Measurements from ENCODE around the gene WASHC3. TPM values are rescaled to one million over a fixed set of nuclear protein-coding genes. Genes with fewer than 3 reads are reported as not detected.
"Not testable (repeated sequence)": the region's sequence is repeated elsewhere in the genome, so short reads cannot be mapped to it uniquely, and the experiment has no call there.

The WASHC3 gene
- total RNA-seq, 1 donor from 2014 or later, result 55.6 TPM

DNA sequence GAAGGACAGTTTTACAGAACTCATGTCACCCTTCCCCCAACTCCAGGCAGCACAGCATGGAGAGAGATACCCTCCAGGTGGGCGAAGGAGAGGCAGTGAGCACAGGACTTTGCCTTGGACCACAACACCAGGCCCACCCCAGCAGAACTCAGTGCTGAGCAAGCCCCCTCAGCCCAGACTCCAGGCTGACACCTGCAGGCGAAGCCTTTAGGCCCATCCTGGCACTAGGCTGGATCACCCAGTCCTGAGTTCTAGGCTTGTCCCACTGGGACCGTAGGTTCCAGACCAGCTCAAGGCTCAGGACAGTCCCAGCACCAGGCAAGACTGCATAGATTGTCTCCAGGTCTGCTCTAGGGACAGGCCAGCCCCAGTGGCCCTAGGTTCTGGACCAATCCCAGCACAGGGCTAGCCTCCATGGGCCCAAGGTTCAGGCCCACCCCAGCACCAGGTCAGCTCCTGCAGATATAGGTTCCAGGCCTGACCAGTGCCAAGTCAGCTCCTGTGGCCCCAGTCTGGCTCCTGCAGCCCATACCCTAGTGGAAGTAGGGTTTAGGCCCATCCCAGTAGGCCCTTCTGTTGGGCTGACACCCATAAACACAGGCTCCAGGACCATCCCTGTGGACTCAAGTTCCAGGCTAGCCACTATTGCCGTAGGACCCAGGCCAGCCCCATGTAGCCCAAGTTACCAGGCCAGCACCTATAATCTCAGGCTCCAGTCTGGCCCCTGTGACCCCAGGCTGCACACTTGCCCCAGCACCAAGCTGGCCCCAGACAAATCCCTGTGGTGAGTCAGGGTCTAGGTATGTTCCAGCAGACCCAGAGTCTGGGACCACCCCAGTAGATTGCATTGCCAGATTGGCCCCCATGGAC lies 9.4 kb downstream of the WASHC3 start:
- intact Hi-C loops (cut with DNase I), result loop anchor here (5.0 kb wide), 1 partner anchor 465 kb away; no protein-coding TSS in a partner anchor
- ATAC-seq (peak; percentile 28), DNase-seq (ENCODE audit: low spot score) (no peak)

DNA sequence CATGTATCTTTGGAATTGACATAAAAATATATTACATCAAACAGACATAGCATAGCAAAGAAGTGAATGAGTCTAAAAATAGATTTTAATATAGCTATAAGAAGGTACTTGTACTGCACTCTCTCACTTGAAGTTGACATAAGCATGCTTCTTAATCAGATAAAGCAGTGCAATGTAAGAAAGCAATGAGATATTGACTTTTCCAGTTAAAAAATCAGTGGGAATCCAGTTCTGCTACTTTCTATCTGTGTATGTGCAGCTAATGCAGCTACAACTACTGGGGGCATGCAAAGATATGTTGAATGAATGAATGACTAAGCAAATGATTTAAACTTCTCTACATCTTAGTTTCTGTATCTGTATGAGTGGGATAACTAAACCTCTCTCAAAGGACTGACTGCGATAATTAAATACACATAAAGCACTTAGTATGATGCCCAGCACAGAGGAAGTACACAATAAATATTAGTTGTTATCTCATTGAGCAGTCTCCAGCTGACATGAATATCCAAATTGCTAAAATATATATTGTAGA lies 10.3 kb downstream of the WASHC3 start:
- DNase-seq (ENCODE audit: low spot score) (no peak), ATAC-seq (no peak)
- intact Hi-C loops (cut with DNase I), result loop anchor here (5.0 kb wide), 1 partner anchor 464 kb away; no protein-coding TSS in a partner anchor

DNA sequence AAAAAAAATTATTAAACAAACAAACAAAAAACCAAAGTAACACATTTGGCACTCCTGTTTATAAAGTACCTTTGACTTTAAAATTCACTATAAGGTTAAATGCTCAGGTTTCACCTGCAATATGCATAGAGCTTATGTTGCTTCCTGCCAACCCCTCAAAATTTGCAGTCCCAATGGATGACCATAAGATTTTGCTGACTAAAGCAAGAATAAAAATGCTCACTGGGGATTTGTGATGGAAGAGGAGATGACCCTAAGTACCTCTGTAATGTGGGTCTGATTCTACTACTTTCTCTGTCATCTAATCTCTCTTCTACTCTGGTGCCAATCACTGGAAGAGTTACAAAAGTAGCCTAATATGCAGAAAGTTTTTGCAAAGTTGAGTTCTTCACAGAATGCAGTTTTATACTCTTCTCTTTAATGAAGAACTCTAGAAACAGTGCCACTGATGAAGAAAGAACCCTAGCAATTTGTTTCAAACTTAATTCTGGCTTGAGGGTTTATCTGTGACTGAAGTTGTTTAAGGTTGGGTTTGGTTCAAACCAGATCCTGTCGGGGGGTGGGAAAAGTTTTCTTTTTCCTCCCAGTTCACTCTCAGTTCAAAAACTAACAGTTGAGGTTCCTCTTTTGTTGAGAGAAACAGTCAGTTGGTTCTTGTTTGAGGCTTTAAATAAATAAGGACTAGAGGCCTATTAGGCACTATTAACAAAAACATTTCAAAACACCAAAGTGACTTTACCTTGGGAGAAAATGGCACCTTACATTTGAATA lies 10.9 kb downstream of the WASHC3 start:
- no peak for DNase-seq (ENCODE audit: low spot score)
- ATAC-seq, result no peak
- intact Hi-C loops (cut with DNase I), result loop anchor here (5.0 kb wide), 1 partner anchor 464 kb away; no protein-coding TSS in a partner anchor

DNA sequence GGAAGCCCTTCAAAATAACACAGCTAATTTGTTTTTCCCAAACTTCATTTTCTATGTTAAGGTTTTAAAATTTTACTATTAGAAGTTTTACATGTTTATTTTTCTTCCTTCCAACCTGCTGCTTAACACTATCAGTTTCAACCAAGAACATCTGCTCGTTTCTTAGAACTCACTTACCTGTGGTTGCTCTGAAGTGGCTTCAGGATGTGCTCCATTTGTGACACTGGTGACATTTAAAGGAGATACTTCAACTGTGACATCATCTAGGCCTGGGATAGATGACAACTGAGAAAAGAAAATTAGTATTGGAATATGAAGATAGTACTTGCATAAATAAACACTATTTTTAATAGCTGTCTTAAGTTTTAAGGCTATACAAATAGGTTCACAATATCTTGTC lies 17.9 kb downstream of the WASHC3 start:
- DNase-seq (ENCODE audit: low spot score) (no peak), ATAC-seq (no peak)
- intact Hi-C loops (cut with DNase I), result no loop called here

DNA sequence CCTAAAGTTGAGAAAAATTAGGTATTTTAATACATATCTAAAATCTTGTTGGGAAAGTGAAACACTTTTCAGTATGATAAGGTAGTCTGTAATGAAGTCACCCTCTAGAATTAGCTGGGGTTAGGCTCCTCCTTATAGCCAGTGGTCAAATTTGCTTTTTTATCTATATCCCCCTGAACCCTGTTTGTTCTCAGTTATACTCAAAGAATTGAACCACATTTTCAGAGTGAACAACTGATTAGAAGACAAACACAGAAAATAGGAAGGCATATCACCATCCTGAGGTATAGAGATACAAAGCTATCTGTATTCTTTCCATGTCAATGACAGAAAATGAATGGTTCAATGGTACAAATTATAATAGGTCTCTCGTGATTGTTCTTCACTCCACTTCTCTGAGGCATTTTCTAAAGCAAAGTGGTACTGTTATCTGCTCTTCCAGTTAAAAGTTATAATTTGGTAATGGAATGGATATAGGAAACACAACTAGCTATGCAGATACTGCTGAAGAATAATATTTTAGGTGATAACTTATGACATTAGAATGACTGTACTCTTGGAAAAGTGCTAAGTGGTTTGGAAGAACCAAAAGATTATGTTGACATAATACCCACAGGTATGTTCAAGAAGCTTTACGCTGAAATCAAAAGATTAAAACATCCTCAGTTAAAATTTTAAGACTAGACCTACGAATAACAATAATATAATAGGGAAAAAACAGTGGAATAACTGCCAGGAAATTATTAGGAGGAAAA lies 27.6 kb downstream of the WASHC3 start:
- DNase-seq (ENCODE audit: low spot score) (no peak), ATAC-seq (no peak)
- intact Hi-C loops (cut with DNase I), result no loop called here

DNA sequence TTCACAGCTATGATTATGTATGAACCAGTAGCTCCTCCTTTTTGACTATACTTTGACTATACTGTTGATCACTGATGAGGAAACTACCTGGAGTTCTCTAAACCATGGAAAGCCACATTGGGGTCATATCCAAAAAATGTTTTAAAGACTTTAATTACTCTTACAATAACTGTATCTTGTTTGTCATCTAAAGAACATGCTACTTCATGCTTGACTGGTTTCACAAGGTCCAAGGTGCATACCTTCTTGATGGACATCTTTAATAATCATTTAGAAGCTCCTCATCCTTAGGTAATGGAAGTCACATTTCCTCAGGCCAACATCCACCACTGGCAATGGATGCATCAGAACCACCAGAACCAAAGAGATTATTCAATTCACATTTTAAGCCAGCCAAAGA lies 29.9 kb downstream of the WASHC3 start:
- intact Hi-C loops (cut with DNase I), result no loop called here
- no peak for DNase-seq (ENCODE audit: low spot score)

DNA sequence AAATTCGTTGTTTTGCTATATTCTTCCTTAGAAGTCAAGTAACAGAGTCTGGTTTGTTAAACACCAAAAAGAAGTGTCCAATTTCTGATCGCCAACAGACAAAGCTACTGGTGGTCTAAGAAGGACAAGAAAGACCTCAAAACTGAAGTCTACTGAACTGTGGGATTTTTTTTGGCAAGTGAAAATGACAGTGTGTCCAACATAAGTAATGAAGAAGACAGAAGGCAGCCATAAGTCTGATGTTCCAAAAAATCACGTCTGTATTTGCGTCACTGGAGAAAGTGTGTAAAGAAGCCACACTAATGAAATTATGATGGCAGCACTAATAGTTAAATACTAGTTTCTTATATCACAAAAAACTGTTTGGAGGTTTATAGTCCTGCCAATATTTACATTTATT lies 32.6 kb downstream of the WASHC3 start:
- ATAC-seq (peak; percentile 53), DNase-seq (ENCODE audit: low spot score) (no peak)
- intact Hi-C loops (cut with DNase I), result no loop called here

More for the DNA sequence above, 29.9 kb downstream of the WASHC3 start:
- ATAC-seq, result peak; percentile 10

DNA sequence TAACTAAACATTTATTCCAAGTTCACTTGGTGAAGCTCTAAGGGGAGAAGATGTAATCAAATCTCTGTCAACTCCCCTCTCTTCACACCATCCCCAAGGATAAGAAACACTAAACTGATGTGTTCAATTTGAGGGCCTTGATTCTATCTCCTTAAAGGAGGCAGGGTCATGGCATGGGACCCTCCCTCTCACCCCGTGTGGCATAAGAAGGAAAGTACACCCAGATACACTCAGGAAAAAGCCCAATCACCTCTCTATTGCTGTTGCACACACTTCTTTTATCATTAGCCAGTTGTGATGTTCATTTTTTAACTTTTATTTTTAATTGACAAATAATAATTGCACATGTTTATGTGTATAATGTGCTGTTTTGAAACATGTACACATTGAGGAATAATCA lies 35.1 kb downstream of the WASHC3 start:
- no peak for ATAC-seq
- no peak for DNase-seq (ENCODE audit: low spot score)
- intact Hi-C loops (cut with DNase I), result no loop called here

DNA sequence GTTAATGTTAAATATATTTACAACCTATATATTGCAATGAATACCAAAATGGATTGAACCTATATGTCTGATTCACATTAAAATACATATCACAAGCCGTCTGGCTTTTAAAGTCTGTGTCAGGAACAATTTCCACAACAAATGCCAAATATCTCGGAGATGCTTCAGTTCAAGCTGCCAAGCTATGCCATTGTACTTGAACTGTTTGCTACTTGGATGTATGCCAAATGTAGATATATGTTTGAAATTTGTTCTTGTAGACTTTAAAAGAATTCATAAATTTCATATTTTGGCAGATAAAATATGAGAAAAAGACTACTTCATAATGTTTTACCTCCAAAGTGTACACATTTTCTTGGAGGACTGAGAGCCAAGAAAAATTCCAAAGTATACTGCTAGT lies 37.0 kb downstream of the WASHC3 start:
- DNase-seq (ENCODE audit: low spot score), result no peak
- intact Hi-C loops (cut with DNase I), result no loop called here
- ATAC-seq, result no peak

DNA sequence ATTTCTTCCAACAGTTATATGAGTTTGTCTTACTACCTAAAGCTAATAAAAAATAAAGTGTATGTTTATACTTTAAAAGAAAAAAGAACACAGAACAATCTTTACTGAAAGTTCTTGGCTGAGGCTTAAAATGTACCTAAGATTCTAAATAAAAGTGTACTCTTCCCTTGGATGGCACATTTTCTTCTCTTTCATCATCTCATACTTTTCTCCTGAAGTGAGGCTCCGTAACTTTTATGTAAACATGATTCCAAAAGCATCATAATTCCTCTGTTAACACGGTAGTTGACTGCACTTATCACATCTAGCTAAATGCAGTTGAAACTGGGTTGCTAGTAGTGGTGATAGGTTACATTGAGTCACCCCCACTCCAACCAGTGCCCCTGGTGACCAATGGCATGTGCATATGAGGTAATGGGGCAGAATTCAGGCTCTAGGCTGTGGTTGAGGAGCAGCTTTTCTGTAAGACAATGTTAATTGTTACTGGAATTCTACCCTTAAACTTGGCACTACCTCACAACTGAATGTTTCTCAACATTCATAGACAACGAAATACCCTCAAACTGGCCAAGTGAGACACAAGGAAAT lies 38.4 kb downstream of the WASHC3 start:
- ATAC-seq (no peak), DNase-seq (ENCODE audit: low spot score) (no peak)
- intact Hi-C loops (cut with DNase I), result no loop called here

DNA sequence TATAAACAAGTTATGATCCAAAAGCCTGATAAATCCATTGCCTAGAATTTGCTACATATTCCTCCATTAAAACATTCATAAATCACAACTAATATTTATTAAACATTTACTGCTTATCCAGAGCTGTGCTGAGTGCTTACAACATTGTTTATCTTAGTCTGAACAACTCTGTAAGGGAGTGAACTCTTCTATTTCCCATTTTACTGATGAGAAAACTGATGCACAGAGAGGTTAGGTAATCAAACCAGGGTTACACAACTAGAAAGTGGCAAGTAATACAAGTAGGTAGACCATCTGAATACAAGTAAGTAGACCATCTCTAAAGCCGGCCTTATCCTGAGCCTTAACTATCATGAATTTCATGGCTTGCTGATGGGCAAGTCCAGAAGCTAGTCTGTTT lies 39.5 kb downstream of the WASHC3 start:
- no peak for ATAC-seq
- intact Hi-C loops (cut with DNase I), result no loop called here
- no peak for DNase-seq (ENCODE audit: low spot score)

DNA sequence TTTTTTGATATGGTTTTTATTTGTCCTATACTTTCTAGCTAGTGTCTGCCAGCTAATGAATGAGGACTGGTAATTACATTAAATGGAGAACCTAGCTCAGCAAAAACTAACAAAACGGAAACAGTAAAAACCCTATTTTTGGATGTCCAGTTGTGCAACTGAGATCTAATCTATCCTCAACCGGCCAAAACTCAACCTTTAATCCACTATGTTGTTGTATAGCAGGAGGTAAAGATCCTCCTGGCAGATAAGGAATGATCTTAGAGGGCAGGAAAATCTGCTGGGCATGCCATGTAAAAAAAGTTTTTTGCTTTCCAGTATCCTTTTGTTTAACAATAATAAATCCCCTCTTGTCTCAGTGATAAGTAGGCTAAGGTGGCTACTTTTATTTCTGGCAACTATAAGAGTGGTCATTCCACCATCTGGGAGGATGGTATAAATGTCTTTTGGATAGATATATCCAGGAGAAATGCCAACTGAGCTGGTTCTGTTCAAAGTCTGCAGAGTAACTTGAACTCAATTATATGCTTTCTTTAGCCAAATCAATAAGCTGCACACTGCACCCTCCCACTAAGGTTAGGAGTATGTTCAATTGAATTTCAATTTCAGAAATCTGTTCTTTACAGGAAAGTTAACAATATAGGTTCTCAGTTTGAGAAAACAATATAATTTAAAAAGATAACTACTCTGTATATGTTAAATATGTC lies 40.1 kb downstream of the WASHC3 start:
- no peak for ATAC-seq
- intact Hi-C loops (cut with DNase I), result no loop called here

DNA sequence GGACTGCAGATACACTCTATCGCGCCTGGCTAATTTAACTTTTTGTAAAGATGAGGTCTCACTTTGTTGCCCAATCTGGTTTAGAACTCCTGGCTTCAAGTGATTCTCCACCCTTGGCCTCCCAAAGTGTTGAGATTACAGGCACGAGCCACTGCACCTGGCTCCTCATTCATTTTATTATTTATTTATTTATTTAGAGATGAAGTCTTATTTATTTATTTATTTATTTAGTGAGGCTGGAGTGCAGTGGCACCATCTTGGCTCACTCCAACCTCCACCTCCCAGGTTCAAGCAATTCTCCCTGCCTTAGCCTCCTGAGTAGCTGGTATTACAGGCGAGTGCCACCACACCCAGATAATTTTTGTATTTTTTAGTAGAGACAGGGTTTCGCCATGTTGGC lies 43.2 kb downstream of the WASHC3 start:
- intact Hi-C loops (cut with DNase I); DNase-seq (ENCODE audit: low spot score); ATAC-seq: not testable (repeated sequence)

More for the DNA sequence above, 40.1 kb downstream of the WASHC3 start:
- DNase-seq (ENCODE audit: low spot score), result no peak

DNA sequence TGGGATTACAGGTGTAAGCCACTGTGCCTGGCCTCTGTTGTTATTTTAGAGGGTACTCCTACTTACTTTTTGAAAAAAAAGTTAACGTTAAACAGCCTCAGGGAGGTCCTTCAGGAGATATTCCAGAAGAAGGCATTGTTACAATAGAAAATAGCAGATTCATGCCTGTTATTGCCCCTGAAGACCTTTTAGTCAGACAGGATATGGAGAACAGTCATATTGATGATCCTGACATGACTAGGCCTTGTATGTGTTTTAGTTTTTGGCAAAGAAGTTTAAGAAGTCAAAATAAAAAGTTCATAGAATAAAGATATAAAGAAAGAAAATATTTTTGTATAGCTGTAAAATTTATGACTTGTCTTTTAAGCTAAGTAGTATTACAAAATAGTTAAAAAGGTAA lies 45.3 kb downstream of the WASHC3 start:
- no peak for ATAC-seq
- no peak for DNase-seq (ENCODE audit: low spot score)
- intact Hi-C loops (cut with DNase I), result no loop called here

DNA sequence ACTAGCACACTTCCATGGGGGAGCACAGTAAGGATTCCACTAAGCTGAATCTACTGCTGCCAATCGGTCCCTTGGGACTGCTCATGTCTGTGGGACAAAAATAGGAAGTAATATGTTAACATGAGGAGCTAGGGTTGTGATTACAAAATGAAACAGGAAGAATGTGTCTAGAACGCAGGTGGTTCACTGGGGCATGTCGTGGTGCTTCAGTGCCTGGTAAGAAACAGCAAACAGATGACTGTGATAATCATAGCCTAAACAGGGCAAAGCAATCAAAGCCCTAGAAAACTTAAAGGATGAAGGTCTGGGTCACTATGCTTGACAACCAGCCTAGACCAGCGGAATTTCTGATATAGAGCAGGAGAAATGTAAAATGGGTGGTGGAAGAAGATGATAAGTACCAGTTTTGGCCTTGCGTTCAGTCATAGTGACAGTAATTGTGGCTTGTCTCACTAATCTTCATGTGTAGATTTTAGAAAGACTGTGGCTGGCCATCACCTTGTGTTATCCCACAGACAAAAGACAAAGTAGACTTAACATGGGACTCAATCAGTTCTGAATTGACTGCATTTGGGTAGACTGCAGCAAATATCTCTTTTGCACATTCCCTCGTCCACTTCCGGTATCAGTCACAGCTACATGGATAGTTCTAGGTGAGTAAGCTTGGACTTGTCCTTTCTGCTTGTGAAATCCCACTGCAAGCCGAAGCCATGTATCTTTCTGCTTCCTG lies 51.4 kb downstream of the WASHC3 start:
- DNase-seq (ENCODE audit: low spot score), result no peak
- no peak for ATAC-seq
- intact Hi-C loops (cut with DNase I), result no loop called here

DNA sequence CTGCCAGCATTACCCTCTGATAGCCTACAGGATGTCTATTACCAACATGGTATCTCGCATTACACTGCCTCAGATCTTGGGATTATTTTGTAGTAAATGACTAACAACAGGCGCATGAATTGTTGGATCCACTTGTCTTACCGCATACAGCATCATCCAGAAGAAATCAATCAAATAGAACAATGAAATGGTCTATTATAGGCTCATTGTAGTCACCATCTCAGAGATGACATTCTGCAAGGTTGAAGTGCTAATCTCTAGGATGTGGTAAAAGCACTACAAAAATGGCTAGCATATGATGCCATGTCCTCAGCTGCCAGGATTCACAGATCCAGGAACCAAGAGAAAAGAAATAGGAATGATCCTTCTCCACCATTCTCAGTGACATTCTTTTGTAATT lies 52.0 kb downstream of the WASHC3 start:
- intact Hi-C loops (cut with DNase I), result no loop called here
- no peak for ATAC-seq
- no peak for DNase-seq (ENCODE audit: low spot score)

DNA sequence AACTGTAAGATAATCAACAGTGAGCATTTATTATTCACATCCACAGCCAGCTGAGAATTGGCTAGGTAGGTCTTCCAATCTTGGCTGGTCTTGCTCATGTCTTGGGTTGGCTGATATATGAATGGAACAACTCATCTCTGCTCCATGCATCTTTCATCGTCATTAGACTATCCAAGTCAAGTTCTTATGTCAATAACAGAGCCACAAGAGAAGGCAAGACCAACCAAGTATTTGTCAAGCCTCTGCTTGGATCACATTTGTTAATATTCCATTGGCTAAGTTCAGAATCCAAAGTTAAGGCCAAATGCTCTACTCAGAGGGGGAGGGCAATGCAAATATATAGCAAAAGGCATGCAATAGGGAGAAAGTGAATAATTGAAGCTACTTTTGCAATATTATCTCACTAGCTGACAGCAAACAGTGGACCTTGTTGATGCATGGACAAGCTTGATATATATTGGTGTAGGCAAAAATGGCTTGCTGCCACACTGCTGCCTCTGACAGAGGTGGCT lies 53.1 kb downstream of the WASHC3 start:
- ATAC-seq (no peak), DNase-seq (ENCODE audit: low spot score) (no peak)
- intact Hi-C loops (cut with DNase I), result no loop called here
